Prostate gland (tissue), 2 donors: Measurements from ENCODE around the gene OLFM3.

Experiments used
- CTCF ChIP-seq, 4 experiments: fragments of 200-600 bp in 2 of 4; fragments of 450-650 bp in 2 of 4; sonication (generic) in 2 of 4; IDR thresholded peaks; 1 replicate in 3 of 4; 2 replicates in 1 of 4; pipeline ENCODE4 v1.5.1; 2016 to 2019; ENCODE audit warnings: antibody characterized with exemption in 4 of 4, mild to moderate bottlenecking in 2 of 4, moderate library complexity in 2 of 4
- POLR2A ChIP-seq: fragments of 450-650 bp; IDR thresholded peaks from one replicate; pipeline ENCODE4 v1.6.1; 2016; ENCODE audit warnings: antibody characterized with exemption, mild to moderate bottlenecking
- POLR2AphosphoS5 ChIP-seq: sonication (generic); formaldehyde crosslinking; IDR thresholded peaks from one replicate; pipeline ENCODE4 v1.6.1; 2017; ENCODE audit warnings: antibody characterized with exemption

GRCh38 chr1:101943237-101943636 is 53.5 kb downstream of the OLFM3 start:
- no peak for TF ChIP-seq POLR2AphosphoS5
- TF ChIP-seq POLR2A: no peak
- TF ChIP-seq CTCF (IDR thresholded peaks at IDR 0.05): no peak
